Ovary (tissue), 9 donors: Measurements from ENCODE around the gene LTBR. TPM values are rescaled to one million over a fixed set of nuclear protein-coding genes. Genes with fewer than 3 reads are reported as not detected.

ENCODE experiments used
- DNase-seq, 5 donors: peaks; one replicate each; pipeline ENCODE4 v3.0.0-alpha.2; 2019 to 2020
- H3K27ac ChIP-seq, 2 donors: fragments of 200-600 bp; one replicate each; pipeline versions ENCODE4 v1.5.1 to v1.8.0; 2019 to 2022
- H3K27me3 ChIP-seq: fragments of 200-600 bp; one replicate; pipeline ENCODE4 v1.8.0; 2022
- H3K36me3 ChIP-seq: fragments of 200-600 bp; sonication (generic); one replicate; pipeline ENCODE4 v1.5.1; 2019
- H3K4me1 ChIP-seq: one replicate; pipeline ENCODE4 v1.8.1; 2013; ENCODE audit warnings: mild to moderate bottlenecking, moderate library complexity; ENCODE audit not compliant: insufficient read depth
- H3K4me3 ChIP-seq: fragments of 200-600 bp; sonication (generic); one replicate; pipeline ENCODE4 v1.5.1; 2017
- H3K9me3 ChIP-seq, 2 donors: fragments of 200-600 bp in 1 of 2; sonication (generic) in 1 of 2; one replicate each; pipeline versions ENCODE4 v1.5.1 to v1.8.1; 2013 to 2019; ENCODE audit warnings: mild to moderate bottlenecking in 1 of 2, moderate library complexity in 1 of 2
- EP300 ChIP-seq: sonication (generic); formaldehyde crosslinking; IDR thresholded peaks from one replicate; pipeline ENCODE4 v1.6.1; 2017; ENCODE audit warnings: antibody characterized with exemption
- POLR2A ChIP-seq: fragments of 450-650 bp; IDR thresholded peaks from one replicate; pipeline ENCODE4 v1.6.1; 2017; ENCODE audit warnings: antibody characterized with exemption, mild to moderate bottlenecking, moderate library complexity
- WGBS, 3 donors: extraction: QIAGEN DNeasy Blood & Tissue Kit in 1 of 3; methylation state at CpG; one replicate each; pipeline versions ENCODE4 v1.1.5 to v1.1.7; 2013 to 2017; 5-methylcytosine and 5-hydroxymethylcytosine counted together
- intact Hi-C, 4 donors: fragments of 100-400 bp; cut with DNase I; formaldehyde crosslinking; loops; one replicate each; pipeline versions ENCODE4 v1.11.0 to v1.15.1; 2022 to 2023
- polyA plus RNA-seq, 2 donors: library from polyadenylated mRNA; stranded (reverse); fragments of 200-250 nt in 1 of 2; fragments of 350-450 nt in 1 of 2; fragmentation: Illumina TruSeq in 1 of 2; extraction: RNeasy Lipid Tissue Mini Kit (QIAGEN cat#74804) in 1 of 2; gene quantifications; one replicate each; pipeline ENCODE4 v1.2.3, GENCODE V29; 2013 to 2014
- small RNA-seq: library from RNA; depleted of rRNA; stranded (forward); fragments of <200 nt; gene quantifications from one replicate; pipeline ENCODE3, GENCODE V24; 2016
- total RNA-seq, 7 donors: library from RNA; depleted of rRNA in 2 of 7; stranded (reverse); fragments of >200 nt in 2 of 7; fragmentation: NEBNext Ultra II Directional in 3 of 7; extraction: Animal tissue kit (Norgen Biotek cat#: 25700) in 3 of 7; gene quantifications; one replicate each; pipeline versions ENCODE4 v1.1.0 to v1.2.4, GENCODE V29; 2016 to 2023
- TF ChIP-seq, protein P1 (sequence below), 3 donors: fragments of 450-650 bp in 2 of 3; fragments of 200-600 bp in 1 of 3; IDR thresholded peaks; one replicate each; pipeline versions ENCODE4 v1.5.1 to v1.8.0; 2016 to 2022; ENCODE audit warnings: antibody characterized with exemption in 3 of 3, mild to moderate bottlenecking in 1 of 3
- donor health status: DM: no; HTN: no; CAD: no; lungs with moderate emphysema.
- donor health status: DM: no; HTN: no; CAD: no.
- donor health status: Bipolar disorder and iron deficiency.
- donor health status: DM: yes; HTN: yes; CAD: no.
- donor health status: DM: no; HTN: no; CAD: no.
- donor health status: DM: yes; HTN: yes; CAD: no.

The LTBR gene
- total and polyA plus RNA-seq, 9 donors, result 21.9 to 131 (median 75.3) TPM

DNA sequence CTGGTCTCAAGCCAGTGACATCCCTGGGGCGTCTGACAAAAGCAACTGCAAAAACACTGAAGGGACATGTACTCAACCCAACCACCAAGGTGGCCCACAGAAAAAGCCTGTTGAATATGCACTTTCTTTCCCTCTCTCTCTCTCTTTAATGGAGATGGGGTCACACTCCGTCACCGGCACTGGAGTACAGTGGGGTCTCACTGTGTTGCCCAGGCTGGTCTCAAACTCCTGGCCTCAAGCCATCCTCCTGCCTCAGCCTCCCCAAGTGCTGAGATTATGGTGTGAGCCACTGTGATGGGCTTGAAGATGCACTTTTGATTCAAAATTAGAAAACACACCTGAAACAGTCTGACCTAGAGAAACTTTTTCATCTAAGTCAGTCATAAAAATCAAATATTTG is 53.6 kb downstream of the LTBR start:
- Histone ChIP-seq H3K9me3 (no peaks in the 10 kb centered on the region), H3K4me3 (no peak overlapping the region), H3K27ac (no peak overlapping the region), H3K36me3 (no peaks in the 10 kb centered on the region), H3K4me1 (no peaks in the 10 kb centered on the region), H3K27me3 (no peaks in the 10 kb centered on the region)
- 74 to 89% (median 87%) methylated on average over 3 of the region's 3 CpGs for WGBS, 3 donors
- intact Hi-C loops, result no loop called here
- TF ChIP-seq EP300 (no peak), POLR2A (no peak)
- TF ChIP-seq, protein P1, sequence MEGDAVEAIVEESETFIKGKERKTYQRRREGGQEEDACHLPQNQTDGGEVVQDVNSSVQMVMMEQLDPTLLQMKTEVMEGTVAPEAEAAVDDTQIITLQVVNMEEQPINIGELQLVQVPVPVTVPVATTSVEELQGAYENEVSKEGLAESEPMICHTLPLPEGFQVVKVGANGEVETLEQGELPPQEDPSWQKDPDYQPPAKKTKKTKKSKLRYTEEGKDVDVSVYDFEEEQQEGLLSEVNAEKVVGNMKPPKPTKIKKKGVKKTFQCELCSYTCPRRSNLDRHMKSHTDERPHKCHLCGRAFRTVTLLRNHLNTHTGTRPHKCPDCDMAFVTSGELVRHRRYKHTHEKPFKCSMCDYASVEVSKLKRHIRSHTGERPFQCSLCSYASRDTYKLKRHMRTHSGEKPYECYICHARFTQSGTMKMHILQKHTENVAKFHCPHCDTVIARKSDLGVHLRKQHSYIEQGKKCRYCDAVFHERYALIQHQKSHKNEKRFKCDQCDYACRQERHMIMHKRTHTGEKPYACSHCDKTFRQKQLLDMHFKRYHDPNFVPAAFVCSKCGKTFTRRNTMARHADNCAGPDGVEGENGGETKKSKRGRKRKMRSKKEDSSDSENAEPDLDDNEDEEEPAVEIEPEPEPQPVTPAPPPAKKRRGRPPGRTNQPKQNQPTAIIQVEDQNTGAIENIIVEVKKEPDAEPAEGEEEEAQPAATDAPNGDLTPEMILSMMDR (IDR thresholded peaks at IDR 0.05), result no peak
- DNase-seq, result peak in 1 of 5 donors; percentile 2

DNA sequence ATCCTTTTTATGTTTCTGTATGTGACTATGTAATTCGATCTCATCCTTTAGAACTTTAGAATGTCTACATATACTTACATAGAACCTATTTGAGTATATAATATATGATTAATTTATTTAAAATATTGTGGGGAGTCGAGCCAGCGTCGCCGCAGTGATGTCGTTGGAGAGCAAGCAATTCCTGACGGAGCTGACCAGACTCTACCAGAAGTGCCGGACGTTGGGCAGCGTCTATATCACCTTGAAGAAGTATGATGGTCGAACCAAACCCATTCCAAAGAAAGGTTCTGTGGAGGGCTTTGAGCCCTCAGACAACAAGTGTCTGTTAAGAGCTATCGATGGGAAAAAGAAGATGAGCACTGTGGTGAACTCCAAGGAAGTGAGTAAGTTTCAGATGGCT is 54.4 kb downstream of the LTBR start:
- intact Hi-C loops, result no loop called here
- 87 to 88% (median 88%) methylated on average over 12 of the region's 12 CpGs for WGBS, 3 donors
- Histone ChIP-seq H3K36me3 (no peaks in the 10 kb centered on the region), H3K27ac (no peak overlapping the region), H3K27me3 (no peaks in the 10 kb centered on the region), H3K9me3 (no peaks in the 10 kb centered on the region), H3K4me1 (no peaks in the 10 kb centered on the region), H3K4me3 (no peak overlapping the region)
- TF ChIP-seq EP300 (no peak), POLR2A (no peak)
- TF ChIP-seq, protein P1 (IDR thresholded peaks at IDR 0.05), result no peak
- peak in 2 of 5 donors; percentile 9 to 15 for DNase-seq

DNA sequence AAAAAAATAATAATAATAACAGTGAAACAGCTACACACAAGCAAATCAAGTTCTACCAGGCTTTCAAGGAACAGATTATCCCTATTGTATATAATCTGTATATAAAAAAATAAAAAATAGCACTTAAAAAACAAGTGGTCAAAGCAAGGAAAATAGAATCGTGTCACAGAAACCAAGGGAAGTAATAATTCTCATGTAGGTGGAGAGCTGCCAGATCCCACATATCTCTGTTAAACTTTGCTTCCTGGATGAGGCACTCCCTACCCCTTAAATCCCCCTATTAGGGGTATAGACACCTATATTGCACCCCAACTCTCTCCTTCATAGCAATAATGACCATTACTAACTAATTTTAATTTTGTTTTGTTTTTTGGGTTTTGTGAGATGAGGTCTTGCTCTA is 56.4 kb downstream of the LTBR start:
- Histone ChIP-seq H3K27ac (no peak overlapping the region), H3K9me3 (no peaks in the 10 kb centered on the region), H3K27me3 (no peaks in the 10 kb centered on the region), H3K4me3 (no peak overlapping the region), H3K36me3 (no peaks in the 10 kb centered on the region), H3K4me1 (no peaks in the 10 kb centered on the region)
- TF ChIP-seq, protein P1 (IDR thresholded peaks at IDR 0.05), result no peak
- TF ChIP-seq EP300, result no peak
- no peak for TF ChIP-seq POLR2A
- DNase-seq, result no peak
- 43 to 50% (median 48%) methylated on average over 1 of the region's 1 CpG for WGBS, 3 donors
- intact Hi-C loops, result no loop called here

Small RNA genes lying within 50 kb of the gene (small RNA-seq; reads per million reads assigned to genes)
- gene RN7SL391P, result not detected

Other genes starting within 250 kb of the LTBR start
- 100 to 1,000 TPM in 1 of 7 donors, 10 to 100 TPM in 6; 23.9 to 372 (median 49.2) TPM for gene CD9, start 183.8 kb upstream of the LTBR start, total RNA-seq
- gene CD9, start 183.8 kb upstream of the LTBR start, polyA plus RNA-seq, result 100 to 1,000 TPM in 1 of 2 donors, 10 to 100 TPM in 1; 67.0 to 244 TPM
- 1 to 10 TPM in 1 of 7 donors, under 1 TPM in 5, not detected in 1; 0.17 to 1.7 (median 0.51) TPM for gene PLEKHG6, start 73.5 kb upstream of the LTBR start, total RNA-seq
- gene PLEKHG6, start 73.5 kb upstream of the LTBR start, polyA plus RNA-seq, result under 1 TPM in 1 of 2 donors, not detected in 1; 0.13 TPM
- gene TNFRSF1A, start 42.1 kb upstream of the LTBR start, total RNA-seq, result 100 to 1,000 TPM; 116 to 274 (median 179) TPM
- gene TNFRSF1A, start 42.1 kb upstream of the LTBR start, polyA plus RNA-seq, result 100 to 1,000 TPM in 1 of 2 donors, 10 to 100 TPM in 1; 92.8 to 230 TPM
- gene SCNN1A, start 8.6 kb upstream of the LTBR start, total RNA-seq, result 100 to 1,000 TPM in 1 of 7 donors, 10 to 100 TPM in 4, 1 to 10 TPM in 2; 3.3 to 141 (median 17.0) TPM
- gene SCNN1A, start 8.6 kb upstream of the LTBR start, polyA plus RNA-seq, result 1 to 10 TPM; 1.2 to 1.6 TPM
- gene CD27, start 60.8 kb downstream of the LTBR start, total RNA-seq, result under 1 TPM in 5 of 7 donors, not detected in 2; 0.34 to 0.87 (median 0.55) TPM
- under 1 TPM; 0.38 to 0.63 TPM for gene CD27, start 60.8 kb downstream of the LTBR start, polyA plus RNA-seq
- gene TAPBPL, start 67.9 kb downstream of the LTBR start, total RNA-seq, result 10 to 100 TPM; 10.3 to 23.4 (median 15.3) TPM
- 10 to 100 TPM; 16.5 to 37.5 TPM for gene TAPBPL, start 67.9 kb downstream of the LTBR start, polyA plus RNA-seq
- gene VAMP1, start 86.5 kb downstream of the LTBR start, total RNA-seq, result 10 to 100 TPM in 1 of 7 donors, 1 to 10 TPM in 6; 2.5 to 10.5 (median 5.8) TPM
- 10 to 100 TPM in 1 of 2 donors, 1 to 10 TPM in 1; 5.2 to 11.9 TPM for gene VAMP1, start 86.5 kb downstream of the LTBR start, polyA plus RNA-seq
- 100 to 1,000 TPM in 4 of 7 donors, 10 to 100 TPM in 3; 27.5 to 119 (median 108) TPM for gene MRPL51, start 109.1 kb downstream of the LTBR start, total RNA-seq
- gene MRPL51, start 109.1 kb downstream of the LTBR start, polyA plus RNA-seq, result 100 to 1,000 TPM in 1 of 2 donors, 10 to 100 TPM in 1; 74.1 to 142 TPM
- gene NCAPD2, start 109.9 kb downstream of the LTBR start, total RNA-seq, result 10 to 100 TPM; 11.5 to 19.5 (median 16.4) TPM
- 10 to 100 TPM in 1 of 2 donors, 1 to 10 TPM in 1; 8.8 to 19.4 TPM for gene NCAPD2, start 109.9 kb downstream of the LTBR start, polyA plus RNA-seq
- 1,000 to 10,000 TPM in 5 of 7 donors, 100 to 1,000 TPM in 2; 661 to 1,442 (median 1,249) TPM for gene GAPDH, start 150.4 kb downstream of the LTBR start, total RNA-seq
- 1,000 to 10,000 TPM; 1,086 to 1,247 TPM for gene GAPDH, start 150.4 kb downstream of the LTBR start, polyA plus RNA-seq
- 10 to 100 TPM; 10.9 to 31.4 (median 22.9) TPM for gene IFFO1, start 171.9 kb downstream of the LTBR start, total RNA-seq
- gene IFFO1, start 171.9 kb downstream of the LTBR start, polyA plus RNA-seq, result 10 to 100 TPM in 1 of 2 donors, 1 to 10 TPM in 1; 9.7 to 25.9 TPM
- gene NOP2, start 184.1 kb downstream of the LTBR start, total RNA-seq, result 10 to 100 TPM; 11.6 to 46.9 (median 24.5) TPM
- gene NOP2, start 184.1 kb downstream of the LTBR start, polyA plus RNA-seq, result 10 to 100 TPM; 11.6 to 31.2 TPM
- gene CHD4, start 223.2 kb downstream of the LTBR start, total RNA-seq, result 100 to 1,000 TPM; 137 to 297 (median 227) TPM
- gene CHD4, start 223.2 kb downstream of the LTBR start, polyA plus RNA-seq, result 100 to 1,000 TPM; 118 to 177 TPM